A549 (cell line): ENCODE measurements around the gene OR10G7.

Experiments used
- BCL3 ChIP-seq: fragments of >200 bp; sonication (Bioruptor Twin); formaldehyde crosslinking; IDR thresholded peaks from 3 replicates; pipeline ENCODE4 v1.6.1; 2016
- BHLHE40 ChIP-seq: IDR thresholded peaks from 2 replicates; pipeline ENCODE4 v1.6.1; 2012; ENCODE audit warnings: low read depth, low read length, inconsistent platforms
- CEBPB ChIP-seq, 2 experiments: fragments of >200 bp in 1 of 2; sonication (Bioruptor Twin) in 1 of 2; formaldehyde crosslinking in 1 of 2; IDR thresholded peaks; 2 replicates each; pipeline ENCODE4 v1.6.1; 2012 to 2016
- CHD2 ChIP-seq: fragments of 150-350 bp; IDR thresholded peaks from 2 replicates; pipeline ENCODE4 v1.6.1; 2014; ENCODE audit warnings: low read length; ENCODE audit not compliant: partially characterized antibody
- CTCF ChIP-seq: fragments of >200 bp; sonication (Bioruptor Twin); formaldehyde crosslinking; IDR thresholded peaks from 3 replicates; pipeline ENCODE4 v1.5.1; 2016
- EP300 ChIP-seq, 2 experiments: fragments of >200 bp; sonication (Bioruptor Twin); formaldehyde crosslinking; IDR thresholded peaks; 2 replicates in 1 of 2; 3 replicates in 1 of 2; pipeline ENCODE4 v1.6.1; 2016 to 2017
- ESRRA ChIP-seq: fragments of 150-350 bp; IDR thresholded peaks from 2 replicates; pipeline ENCODE4 v1.6.1; 2014; ENCODE audit warnings: mild to moderate bottlenecking, low read length, borderline replicate concordance
- HMGXB4 ChIP-seq: fragments of 250-450 bp; sonication (Bioruptor Pico); IDR thresholded peaks from 2 replicates; pipeline ENCODE4 v1.5.0; 2021; ENCODE audit warnings: mild to moderate bottlenecking, moderate library complexity, borderline replicate concordance
- MAX ChIP-seq: IDR thresholded peaks from 2 replicates; pipeline ENCODE4 v1.6.1; 2012
- POLR2A ChIP-seq: IDR thresholded peaks from 2 replicates; pipeline ENCODE4 v1.6.1; 2012; ENCODE audit warnings: mild to moderate bottlenecking, low read length
- REST ChIP-seq: fragments of 200-600 bp; sonication (generic); IDR thresholded peaks from 2 replicates; pipeline ENCODE4 v1.6.1; 2016; ENCODE audit warnings: antibody characterized with exemption, mild to moderate bottlenecking, moderate library complexity

GRCh38 chr11:124074554-124074953 is 33.4 kb upstream of the OR10G7 start:
- TF ChIP-seq BCL3 (no peak), CTCF (no peak), HMGXB4 (CRISPR knock-in tag) (no peak), CHD2 (no peak), BHLHE40 (no peak), REST (no peak), EP300 (IDR thresholded peaks at IDR 0.05) (no peak), POLR2A (no peak), ESRRA (no peak), MAX (no peak), CEBPB (IDR thresholded peaks at IDR 0.05) (no peak)
